Fibroblast of mammary gland (primary cell): ENCODE data around the gene SETBP1.

Experiments used
- DNase-seq: peaks from one replicate; pipeline ENCODE4 v3.0.0-alpha.2; 2010; ENCODE audit warnings: low read depth
- H3K4me3 ChIP-seq: 2 replicates; pipeline ENCODE4 v1.5.1; 2011; ENCODE audit warnings: low read depth, mild to moderate bottlenecking, low read length, moderate library complexity; ENCODE audit not compliant: control insufficient read depth
- TF ChIP-seq, protein P1 (sequence below): conservative IDR thresholded peaks from 2 replicates; pipeline ENCODE4 v1.5.1; 2011; ENCODE audit warnings: low read depth, low read length, inconsistent platforms; ENCODE audit not compliant: control insufficient read depth, insufficient read depth

The SETBP1 gene

DNA sequence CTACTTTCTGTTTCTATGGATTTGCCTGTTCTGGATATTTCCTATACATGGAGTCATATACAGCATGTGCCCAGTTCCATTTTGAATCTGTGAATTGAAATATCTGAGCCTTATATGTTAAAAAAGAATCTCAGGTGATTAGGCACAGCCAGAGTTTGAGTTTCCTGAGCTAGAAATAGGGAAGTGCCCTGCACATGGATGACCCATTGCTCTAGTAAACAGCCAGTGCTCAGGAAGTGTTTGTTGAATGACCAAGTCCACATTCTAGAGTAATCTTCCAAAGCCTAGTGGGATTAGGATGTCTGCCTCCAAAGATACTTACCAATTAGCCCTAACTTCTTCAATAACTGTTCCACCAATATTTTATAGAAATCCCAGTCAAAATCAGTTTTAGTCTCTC lies 165.8 kb downstream of the SETBP1 start:
- TF ChIP-seq, protein P1, sequence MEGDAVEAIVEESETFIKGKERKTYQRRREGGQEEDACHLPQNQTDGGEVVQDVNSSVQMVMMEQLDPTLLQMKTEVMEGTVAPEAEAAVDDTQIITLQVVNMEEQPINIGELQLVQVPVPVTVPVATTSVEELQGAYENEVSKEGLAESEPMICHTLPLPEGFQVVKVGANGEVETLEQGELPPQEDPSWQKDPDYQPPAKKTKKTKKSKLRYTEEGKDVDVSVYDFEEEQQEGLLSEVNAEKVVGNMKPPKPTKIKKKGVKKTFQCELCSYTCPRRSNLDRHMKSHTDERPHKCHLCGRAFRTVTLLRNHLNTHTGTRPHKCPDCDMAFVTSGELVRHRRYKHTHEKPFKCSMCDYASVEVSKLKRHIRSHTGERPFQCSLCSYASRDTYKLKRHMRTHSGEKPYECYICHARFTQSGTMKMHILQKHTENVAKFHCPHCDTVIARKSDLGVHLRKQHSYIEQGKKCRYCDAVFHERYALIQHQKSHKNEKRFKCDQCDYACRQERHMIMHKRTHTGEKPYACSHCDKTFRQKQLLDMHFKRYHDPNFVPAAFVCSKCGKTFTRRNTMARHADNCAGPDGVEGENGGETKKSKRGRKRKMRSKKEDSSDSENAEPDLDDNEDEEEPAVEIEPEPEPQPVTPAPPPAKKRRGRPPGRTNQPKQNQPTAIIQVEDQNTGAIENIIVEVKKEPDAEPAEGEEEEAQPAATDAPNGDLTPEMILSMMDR: no peak
- DNase-seq: no peak
- no peak overlapping the region for H3K4me3 ChIP-seq

DNA sequence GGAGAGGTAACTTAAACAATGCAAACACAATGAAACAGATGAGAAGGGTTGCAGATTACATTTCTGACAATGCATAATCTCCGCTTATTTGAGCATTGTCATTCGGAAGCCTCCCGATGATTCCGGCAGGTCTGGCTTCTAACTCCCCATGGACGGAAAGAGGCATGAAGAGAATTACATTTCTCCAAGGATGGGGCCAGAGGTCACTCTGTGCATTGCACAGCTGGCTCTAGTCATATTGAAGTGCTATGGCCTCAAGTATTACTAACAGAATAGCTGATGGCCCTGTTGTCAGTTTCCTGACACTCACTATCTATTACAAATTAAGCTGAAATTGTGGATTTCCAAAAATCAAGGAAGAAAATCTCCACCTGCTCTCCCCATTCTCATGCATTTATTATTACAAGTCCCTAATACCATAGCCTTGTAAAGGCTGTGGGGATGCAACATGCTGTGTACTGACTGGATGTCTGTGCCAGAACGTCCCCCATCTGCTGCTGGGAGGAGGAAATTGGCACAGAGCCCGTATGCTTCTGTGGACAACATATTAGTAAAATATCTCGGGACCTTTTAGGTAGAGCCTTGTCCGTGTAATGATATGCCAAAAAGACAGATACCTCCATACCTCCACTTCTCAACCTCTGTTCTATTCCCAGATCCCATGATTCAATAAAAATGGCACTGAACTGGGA lies 168.1 kb downstream of the SETBP1 start:
- H3K4me3 ChIP-seq: no peak overlapping the region
- TF ChIP-seq, protein P1: no peak
- no peak for DNase-seq

- TF ChIP-seq, protein P1: no peak
- H3K4me3 ChIP-seq: no peak overlapping the region
- no peak for DNase-seq
Measured at GRCh38 chr18:44849361-44849760, 168.7 kb downstream of the SETBP1 start.

- TF ChIP-seq, protein P1: no peak
- no peak for DNase-seq
- H3K4me3 ChIP-seq: no peak overlapping the region
Measured at GRCh38 chr18:44850001-44850400, 169.3 kb downstream of the SETBP1 start.

DNA sequence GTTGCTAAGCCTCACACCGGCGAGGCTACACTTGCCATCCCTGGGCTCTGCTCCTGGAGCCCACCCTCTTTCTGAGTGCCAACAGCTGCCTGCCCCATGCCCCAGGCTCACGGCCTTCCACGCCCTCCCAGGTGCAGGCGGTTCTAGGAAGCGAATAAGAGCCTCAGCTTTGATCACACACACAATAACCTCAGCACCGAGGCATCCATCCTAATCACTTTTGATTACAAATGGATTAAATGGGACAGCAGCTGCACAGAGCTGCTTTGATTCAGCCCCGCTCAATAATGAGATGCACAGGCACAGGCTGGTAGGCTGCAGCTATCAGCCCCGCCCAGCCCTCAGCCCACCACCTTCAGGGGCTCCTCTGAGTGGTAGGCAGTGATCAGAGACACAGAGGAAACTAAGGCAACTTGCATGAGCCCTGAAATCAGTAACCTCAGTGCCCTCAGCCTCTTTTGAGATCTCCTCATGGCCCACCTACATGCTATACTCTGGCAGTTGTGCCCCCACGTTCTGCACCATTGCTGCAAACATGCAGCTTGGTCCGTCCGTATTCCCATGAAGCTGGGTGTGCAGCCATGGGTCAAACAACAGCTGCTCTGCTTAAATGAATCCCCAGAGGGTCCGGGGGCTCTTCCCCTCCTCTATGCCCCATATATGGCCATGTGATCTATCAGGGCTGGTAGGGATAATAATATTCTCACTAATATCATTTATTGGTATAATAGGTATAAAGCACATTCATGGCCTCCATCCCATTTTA lies 171.4 kb downstream of the SETBP1 start:
- H3K4me3 ChIP-seq: no peak overlapping the region
- TF ChIP-seq, protein P1: no peak
- no peak for DNase-seq

DNA sequence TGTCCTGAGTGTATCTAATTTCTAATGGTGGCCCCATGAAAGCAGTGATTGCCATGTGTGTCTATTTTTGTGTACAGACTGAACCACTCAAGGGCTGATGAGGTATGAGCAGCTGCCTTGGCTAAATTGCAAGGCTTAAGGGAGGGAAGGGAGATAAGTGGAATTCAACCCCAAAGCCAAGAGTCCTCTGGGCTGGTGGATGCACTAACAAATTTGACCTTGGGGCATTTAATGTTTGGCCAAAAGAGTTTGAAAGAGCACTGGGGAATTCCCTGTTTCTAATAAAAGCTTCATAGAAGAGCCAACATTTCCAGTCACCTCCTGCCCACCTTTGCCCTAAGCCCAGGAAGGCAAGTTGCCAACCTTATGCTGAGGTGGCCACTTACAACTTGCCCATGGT lies 172.1 kb downstream of the SETBP1 start:
- DNase-seq: no peak
- TF ChIP-seq, protein P1: no peak
- no peak overlapping the region for H3K4me3 ChIP-seq
